Trophoblast cell (in vitro differentiated cells and primary cell): Measurements from ENCODE around the gene GAL3ST2.

ENCODE experiments used
- DNase-seq, 2 donors: peaks; one replicate each; pipeline ENCODE4 v3.0.0-alpha.2; 2016
- H2AFZ ChIP-seq: 2 replicates; pipeline ENCODE4 v1.6.1; 2013; ENCODE audit warnings: low read length, moderate library complexity, mild to moderate bottlenecking; ENCODE audit not compliant: insufficient read depth, poor library complexity
- H2AK5ac ChIP-seq: 2 replicates; pipeline ENCODE4 v1.6.1; 2013; ENCODE audit warnings: mild to moderate bottlenecking, low read length
- H2BK120ac ChIP-seq: 2 replicates; pipeline ENCODE4 v1.6.1; 2013; ENCODE audit warnings: low read length, mild to moderate bottlenecking, moderate library complexity; ENCODE audit not compliant: insufficient read depth, poor library complexity
- H2BK12ac ChIP-seq: 2 replicates; pipeline ENCODE4 v1.6.1; 2013; ENCODE audit warnings: mild to moderate bottlenecking, low read length, moderate library complexity
- H2BK5ac ChIP-seq: 2 replicates; pipeline ENCODE4 v1.6.1; 2013; ENCODE audit warnings: low read length, low read depth, moderate library complexity, mild to moderate bottlenecking; ENCODE audit not compliant: poor library complexity
- H3K14ac ChIP-seq: 2 replicates; pipeline ENCODE4 v1.6.1; 2013; ENCODE audit warnings: mild to moderate bottlenecking, low read length
- H3K18ac ChIP-seq: 2 replicates; pipeline ENCODE4 v1.6.1; 2013; ENCODE audit warnings: mild to moderate bottlenecking, low read length
- H3K23ac ChIP-seq: 2 replicates; pipeline ENCODE4 v1.6.1; 2013; ENCODE audit warnings: low read length
- H3K27ac ChIP-seq: 2 replicates; pipeline ENCODE4 v1.5.1; 2013; ENCODE audit warnings: low read depth, mild to moderate bottlenecking, inconsistent platforms, low read length, moderate library complexity
- H3K27me3 ChIP-seq: 2 replicates; pipeline ENCODE4 v1.6.1; 2013; ENCODE audit warnings: inconsistent platforms, mild to moderate bottlenecking, low read length, moderate library complexity; ENCODE audit not compliant: insufficient read depth
- H3K36me3 ChIP-seq, 2 experiments: 1 replicate in 1 of 2; 2 replicates in 1 of 2; pipeline ENCODE4 v1.6.1; 2013; ENCODE audit warnings: low read length in 2 of 2, mild to moderate bottlenecking in 2 of 2, moderate library complexity in 1 of 2; ENCODE audit not compliant: insufficient read depth in 2 of 2, control insufficient read depth in 1 of 2
- H3K4ac ChIP-seq: 2 replicates; pipeline ENCODE4 v1.6.1; 2013; ENCODE audit warnings: low read depth, mild to moderate bottlenecking, low read length, moderate library complexity
- H3K4me1 ChIP-seq, 2 experiments: 1 replicate in 1 of 2; 2 replicates in 1 of 2; pipeline ENCODE4 v1.6.1; 2013; ENCODE audit warnings: low read length in 2 of 2, mild to moderate bottlenecking in 2 of 2, moderate library complexity in 1 of 2; ENCODE audit not compliant: insufficient read depth in 2 of 2, control insufficient read depth in 1 of 2
- H3K4me2 ChIP-seq: 2 replicates; pipeline ENCODE4 v1.6.1; 2013; ENCODE audit warnings: inconsistent platforms, mild to moderate bottlenecking, low read length, moderate library complexity
- H3K4me3 ChIP-seq: 2 replicates; pipeline ENCODE4 v1.5.1; 2013; ENCODE audit warnings: mild to moderate bottlenecking, low read depth, low read length, inconsistent platforms
- H3K79me1 ChIP-seq: one replicate; pipeline ENCODE4 v1.6.1; 2013; ENCODE audit warnings: low read length
- H3K79me2 ChIP-seq: 2 replicates; pipeline ENCODE4 v1.6.1; 2013; ENCODE audit warnings: low read length, mild to moderate bottlenecking; ENCODE audit not compliant: control insufficient read depth, insufficient read depth, poor library complexity
- H3K9ac ChIP-seq: 2 replicates; pipeline ENCODE4 v1.6.1; 2013; ENCODE audit warnings: mild to moderate bottlenecking, low read length
- H3K9me3 ChIP-seq: 2 replicates; pipeline ENCODE4 v1.6.1; 2013; ENCODE audit warnings: low read depth, mild to moderate bottlenecking, control low read depth, inconsistent platforms, low read length; ENCODE audit not compliant: insufficient read depth
- H4K12ac ChIP-seq: 2 replicates; pipeline ENCODE4 v1.6.1; 2013; ENCODE audit warnings: low read depth, mild to moderate bottlenecking, low read length, moderate library complexity
- H4K8ac ChIP-seq: 2 replicates; pipeline ENCODE4 v1.6.1; 2013; ENCODE audit warnings: low read depth, mild to moderate bottlenecking, low read length, moderate library complexity
- H4K91ac ChIP-seq: one replicate; pipeline ENCODE4 v1.6.1; 2013; ENCODE audit warnings: low read depth, mild to moderate bottlenecking, low read length, moderate library complexity
- WGBS: extraction: QIAGEN DNeasy Blood & Tissue Kit; methylation state at CpG from one replicate; pipeline ENCODE4 v1.1.7; 2013; ENCODE audit warnings: missing lambda C conversion rate; ENCODE audit not compliant: insufficient read length, insufficient coverage; ENCODE audit errors: extremely low coverage; 5-methylcytosine and 5-hydroxymethylcytosine counted together

Gene GAL3ST2

GRCh38 chr2:241772063-241772499 lies 4.5 kb upstream of the GAL3ST2 start:
- Histone ChIP-seq H3K4me2 (no peak overlapping the region), H3K79me1 (no peaks in the 10 kb centered on the region), H3K9ac (no peak overlapping the region), H3K4me3 (no peak overlapping the region), H3K4ac (no peak overlapping the region), H3K79me2 (no peaks in the 10 kb centered on the region), H2AFZ (no peak overlapping the region), H2AK5ac (no peak overlapping the region), H2BK12ac (no peak overlapping the region), H3K4me1 (no peaks in the 10 kb centered on the region), H3K14ac (no peak overlapping the region), H3K27ac (no peak overlapping the region), H2BK5ac (no peak overlapping the region), H4K91ac (no peak overlapping the region), H4K8ac (no peak overlapping the region), H3K23ac (no peak overlapping the region), H4K12ac (no peak overlapping the region), H3K27me3 (no peaks in the 10 kb centered on the region), H3K18ac (no peak overlapping the region), H3K36me3 (no peaks in the 10 kb centered on the region), H3K9me3 (no peaks in the 10 kb centered on the region), H2BK120ac (no peak overlapping the region)
- DNase-seq = no peak
- WGBS = no CpG with 5 or more reads among the region's 9 CpGs

DNA sequence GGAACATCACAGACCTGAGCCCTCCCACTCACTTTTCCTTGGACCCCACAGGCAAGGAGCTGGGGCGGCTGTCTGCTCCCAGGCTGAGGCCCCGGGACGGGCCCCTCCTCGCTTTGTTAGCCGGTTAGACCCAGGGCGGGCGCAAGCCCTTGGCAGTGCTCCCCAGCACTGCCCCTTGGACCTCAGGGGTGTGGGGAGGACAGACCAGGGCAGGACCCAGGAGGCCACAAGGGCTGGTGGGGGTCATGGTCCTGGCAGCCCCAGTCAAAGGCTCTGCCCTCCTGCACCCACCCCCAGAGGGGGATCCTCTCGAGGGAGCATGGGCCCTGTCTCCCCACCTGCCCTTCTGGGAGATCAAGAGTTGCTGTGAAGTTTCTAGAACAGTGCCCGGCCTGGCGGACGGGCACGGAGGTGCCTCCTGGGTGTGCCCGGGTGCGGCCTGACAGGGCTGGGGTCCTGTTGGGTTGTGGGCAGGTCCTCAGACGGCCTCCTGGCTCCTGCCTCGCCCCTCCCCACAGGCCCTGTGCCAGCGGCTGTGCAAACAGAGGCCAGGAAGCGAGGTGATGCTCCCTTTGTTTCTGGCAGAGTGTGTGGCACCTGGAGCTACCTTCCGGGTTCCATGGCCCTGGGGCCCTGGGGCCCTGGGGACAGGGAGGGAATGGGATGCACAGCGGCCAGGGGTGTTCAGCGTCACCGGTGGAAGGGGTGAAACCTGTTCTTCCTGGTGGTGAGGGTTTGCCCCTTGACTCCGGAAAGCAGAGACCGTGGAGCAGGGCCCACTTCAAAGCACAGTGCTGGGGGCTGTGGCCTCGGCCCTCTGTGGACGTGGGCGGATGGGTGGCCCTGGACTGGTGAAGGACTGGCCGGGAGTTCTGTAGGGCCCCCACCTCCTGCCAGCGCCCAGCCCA lies 2.9 kb upstream of the GAL3ST2 start:
- Histone ChIP-seq H2AK5ac (no peak overlapping the region), H3K9ac (no peak overlapping the region), H3K79me2 (peaks cover 2% of the 10 kb centered on the region), H2AFZ (no peak overlapping the region), H3K23ac (no peak overlapping the region), H3K4me1 (no peaks in the 10 kb centered on the region), H3K14ac (no peak overlapping the region), H3K27ac (no peak overlapping the region), H3K36me3 (no peaks in the 10 kb centered on the region), H3K4me2 (no peak overlapping the region), H4K8ac (no peak overlapping the region), H3K4ac (no peak overlapping the region), H2BK120ac (no peak overlapping the region), H4K12ac (no peak overlapping the region), H2BK12ac (no peak overlapping the region), H3K18ac (no peak overlapping the region), H2BK5ac (no peak overlapping the region), H3K9me3 (no peaks in the 10 kb centered on the region), H3K4me3 (no peak overlapping the region), H3K79me1 (no peaks in the 10 kb centered on the region), H3K27me3 (no peaks in the 10 kb centered on the region), H4K91ac (no peak overlapping the region)
- no peak for DNase-seq
- WGBS = no CpG with 5 or more reads among the region's 29 CpGs

GRCh38 chr2:241774419-241775222 lies 2.0 kb upstream of the GAL3ST2 start:
- H3K14ac ChIP-seq = no peak overlapping the region
- no peak overlapping the region for H3K27ac ChIP-seq
- no peak overlapping the region for H2BK5ac ChIP-seq
- no peak for DNase-seq
- H3K79me2 ChIP-seq = peaks cover 2% of the 10 kb centered on the region
- no peaks in the 10 kb centered on the region for H3K79me1 ChIP-seq
- no peak overlapping the region for H2AFZ ChIP-seq
- no peak overlapping the region for H2BK12ac ChIP-seq
- no CpG with 5 or more reads among the region's 40 CpGs for WGBS
- no peaks in the 10 kb centered on the region for H3K27me3 ChIP-seq
- H4K8ac ChIP-seq = no peak overlapping the region
- H2AK5ac ChIP-seq = no peak overlapping the region
- H3K4me1 ChIP-seq = no peaks in the 10 kb centered on the region
- H3K23ac ChIP-seq = no peak overlapping the region
- no peak overlapping the region for H3K4me2 ChIP-seq
- no peak overlapping the region for H4K12ac ChIP-seq
- no peaks in the 10 kb centered on the region for H3K36me3 ChIP-seq
- H3K9me3 ChIP-seq = no peaks in the 10 kb centered on the region
- no peak overlapping the region for H3K4ac ChIP-seq
- H3K4me3 ChIP-seq = no peak overlapping the region
- no peak overlapping the region for H3K9ac ChIP-seq
- no peak overlapping the region for H3K18ac ChIP-seq
- no peak overlapping the region for H4K91ac ChIP-seq
- no peak overlapping the region for H2BK120ac ChIP-seq

GRCh38 chr2:241775223-241776177 lies 1.1 kb upstream of the GAL3ST2 start:
- Histone ChIP-seq H3K36me3 (no peaks in the 10 kb centered on the region), H4K91ac (no peak overlapping the region), H4K8ac (no peak overlapping the region), H3K4me1 (no peaks in the 10 kb centered on the region), H3K4me2 (no peak overlapping the region), H3K4ac (no peak overlapping the region), H3K14ac (no peak overlapping the region), H2BK120ac (no peak overlapping the region), H3K27ac (no peak overlapping the region), H3K79me1 (no peaks in the 10 kb centered on the region), H2BK5ac (no peak overlapping the region), H3K23ac (no peak overlapping the region), H3K79me2 (peaks cover 2% of the 10 kb centered on the region), H3K4me3 (no peak overlapping the region), H2AK5ac (no peak overlapping the region), H3K27me3 (no peaks in the 10 kb centered on the region), H3K9ac (no peak overlapping the region), H4K12ac (no peak overlapping the region), H2AFZ (no peak overlapping the region), H2BK12ac (no peak overlapping the region), H3K18ac (no peak overlapping the region), H3K9me3 (no peaks in the 10 kb centered on the region)
- no peak for DNase-seq
- WGBS = no CpG with 5 or more reads among the region's 34 CpGs
